DND-41 (cell line): ENCODE data around the gene XBP1.
A peak's percentile ranks its signal among the peaks of the same experiment; 100 is the strongest.

ENCODE experiments used
- ATAC-seq: fragments of 200-7000 bp; cut with Tn5 transposase; 3 replicates; pipeline ENCODE4 v1.9.1; 2021; ENCODE audit warnings: low read depth; ENCODE audit not compliant: insufficient read depth
- DNase-seq: peaks from one replicate; pipeline ENCODE4 v3.0.0-alpha.2; 2020
- H2AFZ ChIP-seq: 2 replicates; pipeline ENCODE4 v1.6.0; 2012; ENCODE audit warnings: low read depth, low read length
- H3K27ac ChIP-seq: 2 replicates; pipeline ENCODE4 v1.5.1; 2012; ENCODE audit warnings: low read length, inconsistent platforms
- H3K27me3 ChIP-seq: fragments of 200-600 bp; sonication (generic); 2 replicates; pipeline ENCODE4 v1.6.0; 2012; ENCODE audit warnings: low read length, mild to moderate bottlenecking, inconsistent platforms; ENCODE audit not compliant: insufficient read depth, poor library complexity
- H3K36me3 ChIP-seq: 2 replicates; pipeline ENCODE4 v1.5.1; 2012; ENCODE audit warnings: low read length, inconsistent platforms; ENCODE audit not compliant: insufficient read depth
- H3K4me1 ChIP-seq: 2 replicates; pipeline ENCODE4 v1.5.1; 2012; ENCODE audit warnings: mild to moderate bottlenecking, low read length; ENCODE audit not compliant: insufficient read depth
- H3K4me2 ChIP-seq: 2 replicates; pipeline ENCODE4 v1.6.0; 2012; ENCODE audit warnings: mild to moderate bottlenecking, moderate library complexity, low read length, inconsistent platforms; ENCODE audit not compliant: insufficient read depth
- H3K4me3 ChIP-seq, 2 experiments: fragments of 200-600 bp in 1 of 2; shearing (Covaris generic) in 1 of 2; 2 replicates each; pipeline ENCODE4 v1.5.1; 2012 to 2016; ENCODE audit warnings: inconsistent platforms in 2 of 2, low read length in 2 of 2, mild to moderate bottlenecking in 2 of 2, low read depth in 1 of 2, moderate library complexity in 1 of 2
- H3K79me2 ChIP-seq: 2 replicates; pipeline ENCODE4 v1.6.0; 2012; ENCODE audit warnings: low read length, inconsistent platforms; ENCODE audit not compliant: insufficient read depth
- H3K9ac ChIP-seq: 2 replicates; pipeline ENCODE4 v1.6.0; 2012; ENCODE audit warnings: low read depth, mild to moderate bottlenecking, inconsistent platforms, low read length, moderate library complexity
- H3K9me3 ChIP-seq: 2 replicates; pipeline ENCODE4 v1.5.1; 2012; ENCODE audit warnings: low read length, moderate library complexity, mild to moderate bottlenecking, inconsistent platforms; ENCODE audit not compliant: insufficient read depth, severe bottlenecking
- H4K20me1 ChIP-seq: 2 replicates; pipeline ENCODE4 v1.6.0; 2012; ENCODE audit warnings: low read length; ENCODE audit not compliant: insufficient read depth
- EZH2 ChIP-seq: IDR thresholded peaks from 3 replicates; pipeline ENCODE4 v1.6.1; 2012; ENCODE audit warnings: borderline replicate concordance, low read depth, mild to moderate bottlenecking, moderate library complexity, low read length, inconsistent platforms; ENCODE audit not compliant: severe bottlenecking
- TF ChIP-seq, protein P1 (sequence below): IDR thresholded peaks from 2 replicates; pipeline ENCODE4 v1.5.1; 2012; ENCODE audit warnings: borderline replicate concordance, low read length, moderate library complexity, mild to moderate bottlenecking; ENCODE audit not compliant: poor library complexity, severe bottlenecking; ENCODE audit errors: extremely low read depth

XBP1 gene

DNA sequence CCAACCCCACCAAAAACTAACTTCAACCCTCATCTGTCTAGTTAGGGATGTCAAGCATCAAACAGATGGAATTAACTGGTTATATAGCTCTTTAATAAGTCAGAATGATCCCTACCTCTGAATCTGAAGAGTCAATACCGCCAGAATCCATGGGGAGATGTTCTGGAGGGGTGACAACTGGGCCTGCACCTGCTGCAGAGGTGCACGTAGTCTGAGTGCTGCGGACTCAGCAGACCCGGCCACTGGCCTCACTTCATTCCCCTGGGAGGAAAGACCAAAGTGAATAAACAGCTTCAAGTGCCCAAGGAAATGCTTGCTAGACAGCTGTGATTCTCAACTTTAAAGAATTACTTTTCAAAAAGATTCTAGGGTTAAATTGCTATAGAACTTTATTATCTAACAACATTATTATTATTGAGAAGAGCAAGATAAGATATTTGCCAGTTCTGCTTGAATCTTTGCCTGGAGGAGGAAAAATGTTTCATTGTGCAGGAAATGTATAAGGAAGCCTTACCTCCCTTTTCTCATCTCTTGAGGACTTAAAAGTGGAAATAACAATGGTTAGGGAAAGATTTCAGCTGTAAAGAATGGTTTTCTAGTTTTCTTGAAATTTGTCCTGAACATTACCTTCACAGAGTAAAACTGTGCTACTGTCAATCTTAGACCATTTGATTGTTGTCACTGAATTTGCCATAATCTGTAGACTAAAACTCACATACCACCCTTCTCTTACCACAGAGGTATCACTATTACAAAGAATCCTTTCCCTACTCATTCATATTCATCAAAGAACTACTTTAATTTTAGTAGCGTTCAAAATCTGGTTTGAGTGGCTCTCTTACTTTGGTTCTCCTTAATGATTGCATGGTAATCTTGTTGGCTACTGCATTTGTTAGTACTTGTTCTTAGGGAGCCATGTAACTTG, 4.2 kb downstream of the XBP1 start:
- H3K9ac ChIP-seq: peak overlapping the region; percentile 98
- H4K20me1 ChIP-seq: peaks cover 55% of the 10 kb centered on the region
- DNase-seq (peak; percentile 10), ATAC-seq (no peak)
- H3K27ac ChIP-seq: peak overlapping the region; percentile 49
- no peak overlapping the region for H2AFZ ChIP-seq
- H3K79me2 ChIP-seq: peaks cover 79% of the 10 kb centered on the region
- H3K27me3 ChIP-seq: no peaks in the 10 kb centered on the region
- no peaks in the 10 kb centered on the region for H3K9me3 ChIP-seq
- peaks cover 67% of the 10 kb centered on the region for H3K4me1 ChIP-seq
- TF ChIP-seq EZH2: no peak
- TF ChIP-seq, protein P1, sequence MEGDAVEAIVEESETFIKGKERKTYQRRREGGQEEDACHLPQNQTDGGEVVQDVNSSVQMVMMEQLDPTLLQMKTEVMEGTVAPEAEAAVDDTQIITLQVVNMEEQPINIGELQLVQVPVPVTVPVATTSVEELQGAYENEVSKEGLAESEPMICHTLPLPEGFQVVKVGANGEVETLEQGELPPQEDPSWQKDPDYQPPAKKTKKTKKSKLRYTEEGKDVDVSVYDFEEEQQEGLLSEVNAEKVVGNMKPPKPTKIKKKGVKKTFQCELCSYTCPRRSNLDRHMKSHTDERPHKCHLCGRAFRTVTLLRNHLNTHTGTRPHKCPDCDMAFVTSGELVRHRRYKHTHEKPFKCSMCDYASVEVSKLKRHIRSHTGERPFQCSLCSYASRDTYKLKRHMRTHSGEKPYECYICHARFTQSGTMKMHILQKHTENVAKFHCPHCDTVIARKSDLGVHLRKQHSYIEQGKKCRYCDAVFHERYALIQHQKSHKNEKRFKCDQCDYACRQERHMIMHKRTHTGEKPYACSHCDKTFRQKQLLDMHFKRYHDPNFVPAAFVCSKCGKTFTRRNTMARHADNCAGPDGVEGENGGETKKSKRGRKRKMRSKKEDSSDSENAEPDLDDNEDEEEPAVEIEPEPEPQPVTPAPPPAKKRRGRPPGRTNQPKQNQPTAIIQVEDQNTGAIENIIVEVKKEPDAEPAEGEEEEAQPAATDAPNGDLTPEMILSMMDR: no peak
- peak overlapping the region; percentile 28 to 65; a peak in 3 of 4 replicates for H3K4me3 ChIP-seq
- H3K4me2 ChIP-seq: peak overlapping the region; percentile 64
- H3K36me3 ChIP-seq: peaks cover 68% of the 10 kb centered on the region

DNA sequence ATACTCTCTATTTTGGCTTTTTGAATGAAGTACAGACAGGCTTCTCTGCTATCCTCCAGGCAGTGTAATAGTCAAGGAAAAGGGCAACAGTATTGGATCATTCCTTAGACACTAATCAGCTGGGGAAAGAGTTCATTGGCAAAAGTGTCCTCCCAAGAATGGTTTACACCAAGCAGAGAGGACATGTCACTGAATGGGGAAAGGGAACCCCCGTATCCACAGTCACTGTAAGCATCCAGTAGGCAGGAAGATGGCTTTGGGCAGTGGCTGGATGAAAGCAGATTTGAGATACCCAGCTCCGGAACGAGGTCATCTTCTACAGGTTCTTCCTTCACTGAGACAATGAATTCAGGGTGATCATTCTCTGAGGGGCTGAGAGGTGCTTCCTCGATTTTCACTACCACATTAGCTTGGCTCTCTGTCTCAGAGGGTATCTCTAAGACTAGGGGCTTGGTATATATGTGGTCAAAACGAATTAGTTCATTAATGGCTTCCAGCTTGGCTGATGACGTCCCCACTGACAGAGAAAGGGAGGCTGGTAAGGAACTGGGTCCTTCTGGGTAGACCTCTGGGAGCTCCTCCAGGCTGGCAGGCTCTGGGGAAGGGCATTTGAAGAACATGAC, 5.2 kb downstream of the XBP1 start:
- H4K20me1 ChIP-seq: peaks cover 60% of the 10 kb centered on the region
- peaks cover 79% of the 10 kb centered on the region for H3K79me2 ChIP-seq
- no peak overlapping the region for H2AFZ ChIP-seq
- DNase-seq: peak; percentile 19
- H3K27ac ChIP-seq: peak overlapping the region; percentile 49
- peaks cover 77% of the 10 kb centered on the region for H3K36me3 ChIP-seq
- H3K9me3 ChIP-seq: no peaks in the 10 kb centered on the region
- H3K27me3 ChIP-seq: no peaks in the 10 kb centered on the region
- no peak for TF ChIP-seq EZH2
- TF ChIP-seq, protein P1: no peak
- H3K4me1 ChIP-seq: peaks cover 77% of the 10 kb centered on the region
- H3K9ac ChIP-seq: peak overlapping the region; percentile 98
- H3K4me3 ChIP-seq: peak overlapping the region; percentile 28 to 65; a peak in 3 of 4 replicates
- H3K4me2 ChIP-seq: peak overlapping the region; percentile 64
- no peak for ATAC-seq

- H4K20me1 ChIP-seq: peaks cover 60% of the 10 kb centered on the region
Measured at GRCh38 chr22:28793976-28794584, 6.3 kb downstream of the XBP1 start.

More at GRCh38 chr22:28793976-28794584, 6.3 kb downstream of the XBP1 start:
- TF ChIP-seq EZH2: no peak
- TF ChIP-seq, protein P1: no peak
- H3K27me3 ChIP-seq: no peaks in the 10 kb centered on the region
- H3K9ac ChIP-seq: peak overlapping the region; percentile 98; the same call in 1 of the 2 replicates
- H3K4me2 ChIP-seq: peak overlapping the region; percentile 64
- H2AFZ ChIP-seq: no peak overlapping the region
- DNase-seq (no peak), ATAC-seq (no peak)
- H3K27ac ChIP-seq: peak overlapping the region; percentile 49
- peaks cover 76% of the 10 kb centered on the region for H3K36me3 ChIP-seq
- peak overlapping the region in 1 of 2 experiments; percentile 65; a peak in 1 of 4 replicates for H3K4me3 ChIP-seq
- H3K9me3 ChIP-seq: no peaks in the 10 kb centered on the region
- peaks cover 86% of the 10 kb centered on the region for H3K4me1 ChIP-seq
- peaks cover 78% of the 10 kb centered on the region for H3K79me2 ChIP-seq
